HL-60/S4 treated with phorbol 12-myristate 13-acetate at 8.2 ng/mL for 4 days and 3 days (cell line): ENCODE data around the gene MLH1.
"Not testable (repeated sequence)": the region's sequence is repeated elsewhere in the genome, so short reads cannot be mapped to it uniquely, and the experiment has no call there.

Source experiments
- in situ Hi-C: fragments of 300-500 bp; cut with MboI; formaldehyde crosslinking; loops from 2 replicates; pipeline ENCODE4 v1.15.0; 2022; ENCODE audit warnings: low sequenced_read_pairs

The MLH1 gene

GRCh38 chr3:37031096-37031682 lies 37.9 kb downstream of the MLH1 start:
- in situ Hi-C loops: no loop called here

- in situ Hi-C loops: no loop called here
Measured at GRCh38 chr3:37032961-37033360, 39.6 kb downstream of the MLH1 start.

- in situ Hi-C loops: no loop called here
Measured at GRCh38 chr3:37037352-37037751, 44.0 kb downstream of the MLH1 start.

- in situ Hi-C loops: no loop called here
Measured at GRCh38 chr3:37039161-37039846, 46.0 kb downstream of the MLH1 start.

GRCh38 chr3:37040231-37040630 lies 46.9 kb downstream of the MLH1 start:
- in situ Hi-C loops: no loop called here

- in situ Hi-C loops: no loop called here
Measured at GRCh38 chr3:37041546-37042195, 48.4 kb downstream of the MLH1 start.

- in situ Hi-C loops: not testable (repeated sequence)
Measured at GRCh38 chr3:37042712-37043111, 49.4 kb downstream of the MLH1 start.

- in situ Hi-C loops: no loop called here
Measured at GRCh38 chr3:37050282-37050681, 57.0 kb downstream of the MLH1 start.

- in situ Hi-C loops: no loop called here
Measured at GRCh38 chr3:37052860-37053259, 59.5 kb downstream of the MLH1 start.

- in situ Hi-C loops: no loop called here
Measured at GRCh38 chr3:37053337-37053736, 60.0 kb downstream of the MLH1 start.

- in situ Hi-C loops: no loop called here
Measured at GRCh38 chr3:37053753-37054152, 60.4 kb downstream of the MLH1 start.

GRCh38 chr3:37054370-37054769 lies 61.1 kb downstream of the MLH1 start:
- in situ Hi-C loops: no loop called here

- in situ Hi-C loops: not testable (repeated sequence)
Measured at GRCh38 chr3:37055077-37055476, 61.8 kb downstream of the MLH1 start.

GRCh38 chr3:37056826-37057225 lies 63.5 kb downstream of the MLH1 start:
- in situ Hi-C loops: no loop called here

- in situ Hi-C loops: no loop called here
Measured at GRCh38 chr3:37058117-37058516, 64.8 kb downstream of the MLH1 start.

- in situ Hi-C loops: no loop called here
Measured at GRCh38 chr3:37064747-37065146, 71.4 kb downstream of the MLH1 start.

- in situ Hi-C loops: no loop called here
Measured at GRCh38 chr3:37067577-37067976, 74.3 kb downstream of the MLH1 start.

GRCh38 chr3:37068031-37068430 lies 74.7 kb downstream of the MLH1 start:
- in situ Hi-C loops: no loop called here

GRCh38 chr3:37071921-37072320 lies 78.6 kb downstream of the MLH1 start:
- in situ Hi-C loops: no loop called here

GRCh38 chr3:37072892-37073291 lies 79.6 kb downstream of the MLH1 start:
- in situ Hi-C loops: no loop called here

- in situ Hi-C loops: no loop called here
Measured at GRCh38 chr3:37074178-37074577, 80.9 kb downstream of the MLH1 start.

- in situ Hi-C loops: no loop called here
Measured at GRCh38 chr3:37075955-37076354, 82.6 kb downstream of the MLH1 start.
